ENCODE results near the gene LRRC23.
"Not testable (repeated sequence)": the region's sequence is repeated elsewhere in the genome, so short reads cannot be mapped to it uniquely, and the experiment has no call there.

LRRC23 gene

DNA sequence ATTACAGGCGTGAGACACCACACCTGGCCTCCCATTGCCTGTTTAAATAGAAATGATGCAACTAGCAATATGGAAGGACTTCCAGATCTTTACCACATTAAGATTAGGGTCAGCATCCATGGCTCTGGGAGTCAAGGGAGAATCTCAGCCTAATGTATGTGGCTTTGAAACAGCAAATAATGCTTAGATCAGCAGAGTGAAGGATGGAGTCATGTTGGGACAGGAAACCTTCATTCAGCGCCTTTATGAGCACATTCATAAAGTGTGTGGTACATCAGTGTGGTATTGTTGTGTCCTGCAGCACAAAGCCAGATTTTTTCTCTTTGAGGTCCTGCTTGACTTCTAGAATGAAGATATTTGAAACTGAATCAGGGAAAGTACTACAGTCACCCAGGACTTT is 16.3 kb upstream of the LRRC23 start:
- H3K9me3 ChIP-seq (ENCODE audit: low read length), result no peaks in the 10 kb centered on the region

DNA sequence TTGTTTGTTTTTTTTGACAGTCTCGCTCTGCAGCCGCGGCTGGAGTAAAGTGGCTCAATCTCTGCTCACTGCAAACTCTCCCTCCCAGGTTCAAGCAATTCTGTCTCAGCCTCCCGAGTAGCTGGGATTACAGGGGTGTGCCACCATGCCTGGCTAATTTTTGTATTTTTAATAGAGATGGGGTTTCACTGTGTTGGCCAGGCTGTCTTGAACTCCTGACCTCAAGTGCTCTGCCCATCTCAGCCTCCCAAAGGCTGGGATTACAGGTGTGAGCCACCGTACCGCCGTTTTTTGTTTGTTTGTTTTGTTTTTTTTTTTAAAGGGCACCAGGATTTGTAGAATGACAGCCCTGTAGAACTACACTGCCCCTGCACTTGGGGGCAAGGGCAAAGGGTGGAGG is 15.8 kb upstream of the LRRC23 start:
- H3K4me1 ChIP-seq (ENCODE audit: insufficient read depth, low read length, severe bottlenecking), result peaks cover 13% of the 10 kb centered on the region
- not testable (repeated sequence) for H3K4me3 ChIP-seq (ENCODE audit: low read depth, low read length, poor library complexity, severe bottlenecking); H2AFZ ChIP-seq (ENCODE audit: low read length); H3K27ac ChIP-seq (ENCODE audit: low read depth, low read length, poor library complexity, severe bottlenecking); H3K9me2 ChIP-seq (ENCODE audit: low read depth, low read length); H3K9me3 ChIP-seq (ENCODE audit: low read length); H3K27me3 ChIP-seq (ENCODE audit: insufficient read depth, low read length); H3K9ac ChIP-seq (ENCODE audit: low read length); H3K4me2 ChIP-seq (ENCODE audit: low read length); H4K20me1 ChIP-seq (ENCODE audit: insufficient read depth, low read length); H3F3A ChIP-seq (ENCODE audit: insufficient read depth, low read length); H3K79me2 ChIP-seq (ENCODE audit: insufficient read depth, low read length)
- peaks cover 17% of the 10 kb centered on the region for H3K36me3 ChIP-seq (ENCODE audit: insufficient read depth, low read length)

More for the DNA sequence above, 16.3 kb upstream of the LRRC23 start:
- H2AFZ ChIP-seq (ENCODE audit: low read length), result no peak overlapping the region
- H3K9me2 ChIP-seq (ENCODE audit: low read depth, low read length), result no peaks in the 10 kb centered on the region
- no peaks in the 10 kb centered on the region for H3K79me2 ChIP-seq (ENCODE audit: insufficient read depth, low read length)
- H3K4me1 ChIP-seq (ENCODE audit: insufficient read depth, low read length, severe bottlenecking), result peaks cover 13% of the 10 kb centered on the region
- no peak for TF ChIP-seq EZH2 (IDR thresholded peaks at IDR 0.05; ENCODE audit: borderline replicate concordance, low read length)
- TF ChIP-seq, protein P1, sequence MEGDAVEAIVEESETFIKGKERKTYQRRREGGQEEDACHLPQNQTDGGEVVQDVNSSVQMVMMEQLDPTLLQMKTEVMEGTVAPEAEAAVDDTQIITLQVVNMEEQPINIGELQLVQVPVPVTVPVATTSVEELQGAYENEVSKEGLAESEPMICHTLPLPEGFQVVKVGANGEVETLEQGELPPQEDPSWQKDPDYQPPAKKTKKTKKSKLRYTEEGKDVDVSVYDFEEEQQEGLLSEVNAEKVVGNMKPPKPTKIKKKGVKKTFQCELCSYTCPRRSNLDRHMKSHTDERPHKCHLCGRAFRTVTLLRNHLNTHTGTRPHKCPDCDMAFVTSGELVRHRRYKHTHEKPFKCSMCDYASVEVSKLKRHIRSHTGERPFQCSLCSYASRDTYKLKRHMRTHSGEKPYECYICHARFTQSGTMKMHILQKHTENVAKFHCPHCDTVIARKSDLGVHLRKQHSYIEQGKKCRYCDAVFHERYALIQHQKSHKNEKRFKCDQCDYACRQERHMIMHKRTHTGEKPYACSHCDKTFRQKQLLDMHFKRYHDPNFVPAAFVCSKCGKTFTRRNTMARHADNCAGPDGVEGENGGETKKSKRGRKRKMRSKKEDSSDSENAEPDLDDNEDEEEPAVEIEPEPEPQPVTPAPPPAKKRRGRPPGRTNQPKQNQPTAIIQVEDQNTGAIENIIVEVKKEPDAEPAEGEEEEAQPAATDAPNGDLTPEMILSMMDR (IDR thresholded peaks at IDR 0.05; ENCODE audit: low read length), result no peak
- no peak overlapping the region for H3K9ac ChIP-seq (ENCODE audit: low read length)
- no peaks in the 10 kb centered on the region for H3F3A ChIP-seq (ENCODE audit: insufficient read depth, low read length)
- peaks cover 17% of the 10 kb centered on the region for H3K36me3 ChIP-seq (ENCODE audit: insufficient read depth, low read length)
- H3K27me3 ChIP-seq (ENCODE audit: insufficient read depth, low read length), result no peaks in the 10 kb centered on the region
- H3K4me3 ChIP-seq (ENCODE audit: low read depth, low read length, poor library complexity, severe bottlenecking), result no peak overlapping the region
- no peaks in the 10 kb centered on the region for H4K20me1 ChIP-seq (ENCODE audit: insufficient read depth, low read length)
- H3K27ac ChIP-seq (ENCODE audit: low read depth, low read length, poor library complexity, severe bottlenecking), result no peak overlapping the region
- H3K4me2 ChIP-seq (ENCODE audit: low read length), result no peak overlapping the region

DNA sequence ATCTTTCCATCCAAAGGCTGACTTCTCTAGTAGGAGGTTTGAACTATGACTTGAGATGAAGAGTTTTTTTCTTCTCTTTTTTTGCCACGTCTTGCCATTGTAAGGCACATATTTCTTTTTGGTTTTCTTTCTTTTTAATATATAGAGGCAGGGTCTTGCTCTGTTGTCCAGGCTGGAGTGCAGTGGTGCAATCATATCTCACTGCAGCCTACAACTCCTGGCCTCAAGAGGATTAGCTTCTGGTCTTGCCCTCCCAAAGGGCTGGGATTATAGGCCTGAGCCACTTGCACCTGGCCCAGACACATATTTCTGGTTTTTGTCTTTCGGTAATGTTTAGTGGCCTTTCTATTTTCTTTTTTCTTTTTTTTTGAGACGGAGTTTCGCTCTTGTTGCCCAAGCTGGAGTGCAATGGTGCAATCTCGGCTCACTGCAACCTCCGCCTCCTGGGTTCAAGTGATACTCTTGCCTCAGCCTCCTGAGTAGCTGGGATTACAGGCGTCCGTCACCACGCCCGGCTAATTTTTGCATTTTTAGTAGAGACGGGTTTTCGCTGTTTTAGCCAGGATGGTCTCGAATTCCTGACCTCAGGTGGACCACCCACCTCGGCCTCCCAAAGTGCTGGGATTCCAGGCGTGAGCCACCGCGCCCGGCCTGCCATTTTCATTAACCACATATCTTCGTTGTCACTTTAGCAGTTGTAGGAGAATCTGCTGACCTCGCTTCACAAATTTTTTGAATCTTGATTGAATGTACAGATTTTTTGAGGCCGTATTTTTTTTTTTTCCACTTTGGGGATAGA is 14.6 kb upstream of the LRRC23 start:
- not testable (repeated sequence) for H4K20me1 ChIP-seq (ENCODE audit: insufficient read depth, low read length); H3K9me2 ChIP-seq (ENCODE audit: low read depth, low read length); H3F3A ChIP-seq (ENCODE audit: insufficient read depth, low read length); H2AFZ ChIP-seq (ENCODE audit: low read length); H3K9me3 ChIP-seq (ENCODE audit: low read length); H3K27me3 ChIP-seq (ENCODE audit: insufficient read depth, low read length); H3K36me3 ChIP-seq (ENCODE audit: insufficient read depth, low read length); H3K79me2 ChIP-seq (ENCODE audit: insufficient read depth, low read length)
- Histone ChIP-seq H3K9ac (ENCODE audit: low read length) (peak overlapping the region; percentile 66; the same call in 1 of the 2 replicates), H3K4me3 (ENCODE audit: low read depth, low read length, poor library complexity, severe bottlenecking) (peak overlapping the region; percentile 59), H3K27ac (ENCODE audit: low read depth, low read length, poor library complexity, severe bottlenecking) (peak overlapping the region; percentile 79), H3K4me1 (ENCODE audit: insufficient read depth, low read length, severe bottlenecking) (peaks cover 13% of the 10 kb centered on the region), H3K4me2 (ENCODE audit: low read length) (peak overlapping the region; percentile 70)

DNA sequence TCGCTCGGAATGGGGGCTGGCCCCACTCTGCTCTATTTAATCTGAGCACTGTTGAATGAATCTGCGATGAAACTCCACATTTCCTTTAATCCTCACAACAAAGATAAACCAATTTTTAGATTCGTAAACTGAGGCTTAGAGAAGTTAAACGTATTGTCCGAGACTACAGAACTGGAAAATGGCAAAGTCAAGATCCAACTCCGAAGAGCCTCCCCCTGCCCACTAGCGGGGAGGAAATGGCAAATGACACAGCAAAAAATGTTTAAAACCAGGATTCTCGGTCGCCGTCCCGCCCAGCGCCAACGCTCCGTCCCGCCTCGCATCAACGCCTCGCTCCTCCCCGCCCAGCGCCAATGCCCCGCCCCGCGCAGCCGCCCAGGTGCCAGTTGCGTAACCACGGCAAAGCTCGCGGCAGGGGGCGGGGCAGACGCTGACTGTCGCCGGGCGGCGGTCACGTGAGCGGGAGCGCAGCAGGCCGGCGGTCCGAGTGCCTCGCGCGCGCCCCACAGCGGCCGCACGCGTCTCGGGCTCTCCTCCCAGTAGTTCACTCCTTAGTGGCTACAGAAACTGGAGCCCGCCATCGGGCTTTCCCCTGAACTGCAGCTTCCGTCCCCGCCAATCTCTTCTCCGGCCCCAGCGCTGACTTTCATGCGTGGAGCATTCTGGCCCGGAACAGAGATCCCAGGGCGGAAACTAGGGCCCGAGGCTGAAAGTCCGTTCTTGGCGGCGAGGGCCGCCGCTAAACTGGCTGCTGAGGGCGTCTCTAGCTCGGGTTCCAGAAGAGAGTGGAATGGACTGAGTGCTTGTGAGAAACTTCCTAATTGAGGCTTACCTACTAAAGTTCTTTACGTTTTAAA is 13.6 kb upstream of the LRRC23 start:
- TF ChIP-seq, protein P1 (IDR thresholded peaks at IDR 0.05; ENCODE audit: low read length), result peak; percentile 80
- TF ChIP-seq EZH2 (IDR thresholded peaks at IDR 0.05; ENCODE audit: borderline replicate concordance, low read length), result no peak
- Histone ChIP-seq H3K4me2 (ENCODE audit: low read length) (peak overlapping the region; percentile 78), H3K27me3 (ENCODE audit: insufficient read depth, low read length) (no peaks in the 10 kb centered on the region), H3K9me2 (ENCODE audit: low read depth, low read length) (no peaks in the 10 kb centered on the region), H3K36me3 (ENCODE audit: insufficient read depth, low read length) (0 out of 2 replicates have a peak, but pooled peaks cover 5% of the 10 kb centered on the region), H3K9ac (ENCODE audit: low read length) (peak overlapping the region; percentile 78), H3K27ac (ENCODE audit: low read depth, low read length, poor library complexity, severe bottlenecking) (peak overlapping the region; percentile 79), H3K4me1 (ENCODE audit: insufficient read depth, low read length, severe bottlenecking) (peaks cover 13% of the 10 kb centered on the region), H3K79me2 (ENCODE audit: insufficient read depth, low read length) (no peaks in the 10 kb centered on the region), H3K9me3 (ENCODE audit: low read length) (no peaks in the 10 kb centered on the region), H3K4me3 (ENCODE audit: low read depth, low read length, poor library complexity, severe bottlenecking) (peak overlapping the region; percentile 59), H2AFZ (ENCODE audit: low read length) (peak overlapping the region; percentile 50; the same call in 1 of the 2 replicates), H4K20me1 (ENCODE audit: insufficient read depth, low read length) (no peaks in the 10 kb centered on the region), H3F3A (ENCODE audit: insufficient read depth, low read length) (no peaks in the 10 kb centered on the region)
